Motor neuron (in vitro differentiated cells): Measurements from ENCODE around the gene ABHD8. TPM values are rescaled to one million over a fixed set of nuclear protein-coding genes. Genes with fewer than 3 reads are reported as not detected.

Experiments used
- ATAC-seq, 8 experiments: fragments of 200-7000 bp; cut with Tn5 transposase; replicated peaks in 6 of 8; 2 replicates each; pipeline ENCODE4 v1.8.0; 2021; ENCODE audit warnings: mild to moderate bottlenecking in 8 of 8, moderate library complexity in 8 of 8
- H3K27ac ChIP-seq, 2 donors: fragments of 250-450 bp; sonication (Bioruptor Pico); 2 replicates each; pipeline ENCODE4 v1.9.0; 2021; ENCODE audit warnings: antibody characterized with exemption in 2 of 2, mild to moderate bottlenecking in 2 of 2, moderate library complexity in 1 of 2
- H3K4me1 ChIP-seq, 2 donors: fragments of 250-450 bp; sonication (Bioruptor Pico); replicated peaks in 1 of 2; 2 replicates each; pipeline ENCODE4 v1.6.1; 2021; ENCODE audit warnings: antibody characterized with exemption in 2 of 2, mild to moderate bottlenecking in 2 of 2, moderate library complexity in 1 of 2
- H3K4me3 ChIP-seq, 5 donors: fragments of 250-450 bp; sonication (Bioruptor Pico); 2 replicates each; pipeline ENCODE4 v1.9.0; 2021; ENCODE audit warnings: antibody characterized with exemption in 5 of 5, mild to moderate bottlenecking in 5 of 5, moderate library complexity in 4 of 5
- WGBS, 10 experiments: fragments of 450-650 bp; shearing (Covaris generic); methylation state at CpG; one replicate each; pipeline ENCODE4 v1.0.0; 2022; 5-methylcytosine and 5-hydroxymethylcytosine counted together
- in situ Hi-C, 9 experiments: fragments of 400-800 bp; cut with MboI; loops; one replicate each; pipeline ENCODE4 v1.15.0; 2021; ENCODE audit warnings: low sequenced_read_pairs in 9 of 9, low pct_unique_long_range_greater_than_20kb in 2 of 9; ENCODE audit not compliant: unreplicated experiment in 9 of 9
- total RNA-seq, 8 experiments: library from RNA; unstranded; fragments of 300-600 nt; gene quantifications; 2 replicates each; pipeline versions ENCODE4 v1.2.3 to v1.2.4, GENCODE V29; 2022

ABHD8 gene
- 10 to 100 TPM in 3 of 8 experiments, 1 to 10 TPM in 5; 6.2 to 16.2 (median 8.2) TPM for total RNA-seq

GRCh38 chr19:17303167-17303939 is at the start of gene ABHD8:
TSS of gene ABHD8 (minus strand) at chr19:17303425. CDS start at chr19:17301616, 1,809 bp downstream.
- in situ Hi-C loops, result no loop called here
- peaks cover 3% of the 10 kb centered on the region in 2 donors for H3K4me1 ChIP-seq
- ATAC-seq, result peak; percentile 75 to 82 (median 81)
- H3K27ac ChIP-seq, result peak within 1 kb of the TSS; percentile 25 to 69
- H3K4me3 ChIP-seq, result peak within 1 kb of the TSS; percentile 61 to 86 (median 66)
- WGBS, 10 experiments, result 20% methylated on average over 1 of the region's 52 CpGs; no CpG with 5 or more reads in 9 of the 10 experiments

GRCh38 chr19:17352608-17353280 is 49.5 kb upstream of the ABHD8 start:
- H3K4me3 ChIP-seq, result no peak overlapping the region
- no peak overlapping the region for H3K27ac ChIP-seq
- 40 to 100% (median 83%) methylated on average over 1 to 2 of the region's 14 CpGs; no CpG with 5 or more reads in 6 of the 10 experiments for WGBS, 10 experiments
- no peak for ATAC-seq
- in situ Hi-C loops, result no loop called here
- H3K4me1 ChIP-seq, result peaks cover 3 to 4% of the 10 kb centered on the region in 2 donors

- 60 to 100% (median 94%) methylated on average over 1 to 11 of the region's 45 CpGs; no CpG with 5 or more reads in 4 of the 10 experiments for WGBS, 10 experiments
- no peak overlapping the region for H3K4me3 ChIP-seq
- no peak overlapping the region for H3K27ac ChIP-seq
- peaks cover 3 to 4% of the 10 kb centered on the region in 2 donors for H3K4me1 ChIP-seq
- in situ Hi-C loops, result no loop called here
- no peak for ATAC-seq
These were observed 48.7 kb upstream of the ABHD8 start for GRCh38 chr19:17351815-17352435.

GRCh38 chr19:17348700-17349099 is 45.5 kb upstream of the ABHD8 start:
- 0% methylated on average over 3 to 9 of the region's 12 CpGs; no CpG with 5 or more reads in 8 of the 10 experiments for WGBS, 10 experiments
- ATAC-seq, result peak in 6 of 8 experiments; percentile 28 to 92 (median 89)

GRCh38 chr19:17347877-17348276 is 44.7 kb upstream of the ABHD8 start:
- peaks cover 3 to 4% of the 10 kb centered on the region in 2 donors for H3K4me1 ChIP-seq
- in situ Hi-C loops, result no loop called here
- WGBS, 10 experiments, result 17 to 100% (median 69%) methylated on average over 1 to 2 of the region's 2 CpGs; no CpG with 5 or more reads in 4 of the 10 experiments
- H3K27ac ChIP-seq, result no peak overlapping the region
- ATAC-seq, result no peak
- no peak overlapping the region for H3K4me3 ChIP-seq

More at GRCh38 chr19:17348700-17349099, 45.5 kb upstream of the ABHD8 start:
- no peak overlapping the region for H3K4me3 ChIP-seq
- no peak overlapping the region for H3K27ac ChIP-seq
- in situ Hi-C loops, result no loop called here
- H3K4me1 ChIP-seq, result peaks cover 3 to 4% of the 10 kb centered on the region in 2 donors

GRCh38 chr19:17347361-17347760 is 44.1 kb upstream of the ABHD8 start:
- Histone ChIP-seq H3K4me1 (peaks cover 3 to 4% of the 10 kb centered on the region in 2 donors), H3K27ac (no peak overlapping the region), H3K4me3 (no peak overlapping the region)
- ATAC-seq, result peak in 2 of 8 experiments; percentile 31 to 34
- in situ Hi-C loops, result no loop called here
- WGBS, 10 experiments, result 40 to 100% methylated on average over 1 of the region's 6 CpGs; no CpG with 5 or more reads in 8 of the 10 experiments

- 0 to 68% (median 21%) methylated on average over 2 to 12 of the region's 24 CpGs; no CpG with 5 or more reads in 4 of the 10 experiments for WGBS, 10 experiments
- no peak overlapping the region for H3K4me3 ChIP-seq
- in situ Hi-C loops, result no loop called here
- peaks cover 3 to 4% of the 10 kb centered on the region in 2 donors for H3K4me1 ChIP-seq
- peak; percentile 62 to 94 (median 71) for ATAC-seq
- no peak overlapping the region for H3K27ac ChIP-seq
These were observed 43.0 kb upstream of the ABHD8 start for GRCh38 chr19:17346109-17346671.

- ATAC-seq, result no peak
- peaks cover 4 to 8% of the 10 kb centered on the region in 2 donors for H3K4me1 ChIP-seq
- no peak overlapping the region for H3K27ac ChIP-seq
- no peak overlapping the region for H3K4me3 ChIP-seq
- in situ Hi-C loops, result no loop called here
- WGBS, 10 experiments, result 100% methylated on average over 2 of the region's 7 CpGs; no CpG with 5 or more reads in 9 of the 10 experiments
These were observed 38.6 kb upstream of the ABHD8 start for GRCh38 chr19:17341845-17342244.

GRCh38 chr19:17341386-17341785 is 38.2 kb upstream of the ABHD8 start:
- WGBS, 10 experiments, result 100% methylated on average over 5 of the region's 15 CpGs; no CpG with 5 or more reads in 9 of the 10 experiments
- Histone ChIP-seq H3K27ac (no peak overlapping the region), H3K4me1 (peaks cover 4 to 8% of the 10 kb centered on the region in 2 donors), H3K4me3 (no peak overlapping the region)
- no peak for ATAC-seq
- in situ Hi-C loops, result no loop called here

GRCh38 chr19:17340871-17341357 is 37.7 kb upstream of the ABHD8 start:
- 40% methylated on average over 1 of the region's 17 CpGs; no CpG with 5 or more reads in 9 of the 10 experiments for WGBS, 10 experiments

GRCh38 chr19:17340302-17340870 is 37.2 kb upstream of the ABHD8 start:
- no peak overlapping the region for H3K27ac ChIP-seq
- in situ Hi-C loops, result no loop called here
- peaks cover 4 to 8% of the 10 kb centered on the region in 2 donors for H3K4me1 ChIP-seq
- H3K4me3 ChIP-seq, result no peak overlapping the region
- ATAC-seq, result peak in 5 of 8 experiments; percentile 4 to 29 (median 8)
- no CpG with 5 or more reads among the region's 21 CpGs for WGBS, 10 experiments

More at GRCh38 chr19:17340871-17341357, 37.7 kb upstream of the ABHD8 start:
- Histone ChIP-seq H3K4me3 (no peak overlapping the region), H3K27ac (no peak overlapping the region), H3K4me1 (peaks cover 4 to 8% of the 10 kb centered on the region in 2 donors)
- no peak for ATAC-seq
- in situ Hi-C loops, result no loop called here

- WGBS, 10 experiments, result 80 to 100% (median 97%) methylated on average over 1 to 14 of the region's 34 CpGs; no CpG with 5 or more reads in 7 of the 10 experiments
- ATAC-seq, result no peak
- no peak overlapping the region for H3K4me3 ChIP-seq
- in situ Hi-C loops, result no loop called here
- H3K27ac ChIP-seq, result no peak overlapping the region
- H3K4me1 ChIP-seq, result peaks cover 4 to 8% of the 10 kb centered on the region in 2 donors
These were observed 36.0 kb upstream of the ABHD8 start for GRCh38 chr19:17339088-17339741.
